GM12878 (cell line): ENCODE data around the gene XAB2. TPM values are rescaled to one million over a fixed set of nuclear protein-coding genes. Genes with fewer than 3 reads are reported as not detected.
A peak's percentile ranks its signal among the peaks of the same experiment; 100 is the strongest.

Source experiments
- ATAC-seq: fragments of 200-7000 bp; cut with Tn5 transposase; 3 replicates; pipeline ENCODE4 v1.9.1; 2020; ENCODE audit warnings: mild to moderate bottlenecking, moderate library complexity
- BruUV-seq: library from RNA; stranded (reverse); fragments of 400-500 nt; replicated peaks from 2 replicates; lab custom pipeline; 2021; lab: Mats Ljungman, UMichigan
- CTCF ChIA-PET: fragments of 300-600 bp; sonication (Branson Sonifier 250); formaldehyde crosslinking; extraction: SDS; loops from one replicate; lab custom pipeline; 2021; ENCODE audit warnings: inconsistent platforms; lab: Yijun Ruan, JAX
- POLR2A ChIA-PET: fragments of 350-600 bp; formaldehyde crosslinking; extraction: SDS; loops from one replicate; lab custom pipeline; 2021; ENCODE audit warnings: inconsistent platforms; lab: Charles Lee
- RAD21 ChIA-PET: fragments of 300-600 bp; sonication (Branson Sonifier 250); formaldehyde crosslinking; loops from one replicate; lab custom pipeline; 2023; ENCODE audit warnings: antibody characterized with exemption; ENCODE audit not compliant: unreplicated experiment; lab: Charles Lee
- SMC1A ChIA-PET: fragments of 300-600 bp; sonication (Branson Sonifier 250); formaldehyde crosslinking; loops from one replicate; lab custom pipeline; 2023; ENCODE audit not compliant: unreplicated experiment, uncharacterized antibody; lab: Charles Lee
- DNase-seq: peaks from one replicate; pipeline ENCODE4 v3.0.0-alpha.2; 2011; ENCODE audit warnings: low read depth, low spot score
- FAIRE-seq: peaks from 3 replicates; lab custom pipeline; 2011; peaks lifted over from hg19 to GRCh38; lab: Jason Lieb, UNC
- H2AFZ ChIP-seq: 2 replicates; pipeline ENCODE4 v1.6.0; 2011; ENCODE audit warnings: low read depth, low read length, control low read depth; ENCODE audit not compliant: control insufficient read depth
- H3K27ac ChIP-seq: 2 replicates; pipeline ENCODE4 v1.5.1; 2011; ENCODE audit warnings: control low read depth; ENCODE audit not compliant: control insufficient read depth, insufficient read depth
- H3K27me3 ChIP-seq, 2 experiments: replicated peaks in 1 of 2; 2 replicates each; pipeline versions ENCODE4 v1.6.0 to v1.6.1; 2011; ENCODE audit warnings: low read length in 1 of 2; ENCODE audit not compliant: control insufficient read depth in 2 of 2, insufficient read depth in 2 of 2
- H3K36me3 ChIP-seq, 2 experiments: 2 replicates each; pipeline ENCODE4 v1.5.1; 2011; ENCODE audit warnings: low read length in 1 of 2; ENCODE audit not compliant: control insufficient read depth in 2 of 2, insufficient read depth in 2 of 2
- H3K4me1 ChIP-seq: 2 replicates; pipeline ENCODE4 v1.6.1; 2011; ENCODE audit warnings: mild to moderate bottlenecking, low read length, moderate library complexity, mixed read lengths; ENCODE audit not compliant: control insufficient read depth, insufficient read depth
- H3K4me2 ChIP-seq: 2 replicates; pipeline ENCODE4 v1.6.0; 2011; ENCODE audit warnings: control low read depth; ENCODE audit not compliant: control insufficient read depth, insufficient read depth
- H3K4me3 ChIP-seq: fragments of 200-600 bp; sonication (generic); 2 replicates; pipeline ENCODE4 v1.5.1; 2016
- H3K79me2 ChIP-seq: 2 replicates; pipeline ENCODE4 v1.6.0; 2011; ENCODE audit warnings: low read length; ENCODE audit not compliant: control insufficient read depth, insufficient read depth
- H3K9ac ChIP-seq: 2 replicates; pipeline ENCODE4 v1.8.0; 2011; ENCODE audit warnings: low read length, control low read depth, mixed read lengths; ENCODE audit not compliant: control insufficient read depth, insufficient read depth
- H3K9me3 ChIP-seq: replicated peaks from 3 replicates; pipeline ENCODE4 v1.5.1; 2011; ENCODE audit warnings: mild to moderate bottlenecking, low read length; ENCODE audit not compliant: control insufficient read depth, insufficient read depth
- H4K20me1 ChIP-seq: 2 replicates; pipeline ENCODE4 v1.6.0; 2011; ENCODE audit not compliant: control insufficient read depth, insufficient read depth
- CBFB ChIP-seq: IDR thresholded peaks from 2 replicates; pipeline ENCODE4 v1.6.1; 2016; ENCODE audit warnings: antibody characterized with exemption, low read depth
- CREB1 ChIP-seq: IDR thresholded peaks from 2 replicates; pipeline ENCODE4 v1.6.1; 2012; ENCODE audit warnings: low read depth, mild to moderate bottlenecking, inconsistent platforms
- DPF2 ChIP-seq: fragments of 450-650 bp; IDR thresholded peaks from 2 replicates; pipeline ENCODE4 v1.6.1; 2017; ENCODE audit warnings: mild to moderate bottlenecking
- EGR1 ChIP-seq, 2 experiments: IDR thresholded peaks; 1 replicate in 1 of 2; 2 replicates in 1 of 2; pipeline ENCODE4 v1.6.1; 2011 to 2012; ENCODE audit warnings: low read depth in 2 of 2, low read length in 2 of 2, borderline replicate concordance in 1 of 2, mild to moderate bottlenecking in 1 of 2, moderate library complexity in 1 of 2
- HCFC1 ChIP-seq: fragments of 150-350 bp; IDR thresholded peaks from 2 replicates; pipeline ENCODE4 v1.6.1; 2014; ENCODE audit warnings: low read length
- IKZF1 ChIP-seq: fragments of 450-650 bp; conservative IDR thresholded peaks from 2 replicates; pipeline ENCODE4 v1.6.1; 2017; ENCODE audit warnings: antibody characterized with exemption, mild to moderate bottlenecking
- KLF5 ChIP-seq: fragments of 450-650 bp; IDR thresholded peaks from 2 replicates; pipeline ENCODE4 v1.6.1; 2014; ENCODE audit warnings: mild to moderate bottlenecking; ENCODE audit not compliant: partially characterized antibody
- MEF2A ChIP-seq: IDR thresholded peaks from 2 replicates; pipeline ENCODE4 v1.6.1; 2011; ENCODE audit warnings: low read depth, mild to moderate bottlenecking, low read length, moderate library complexity; ENCODE audit not compliant: insufficient read depth
- MLLT1 ChIP-seq: fragments of 450-650 bp; IDR thresholded peaks from 2 replicates; pipeline ENCODE4 v1.6.1; 2016; ENCODE audit warnings: mild to moderate bottlenecking
- MTA3 ChIP-seq: IDR thresholded peaks from 2 replicates; pipeline ENCODE4 v1.6.1; 2012; ENCODE audit warnings: low read length, inconsistent platforms, borderline replicate concordance
- MYC ChIP-seq: IDR thresholded peaks from 2 replicates; pipeline ENCODE4 v1.6.1; 2011; ENCODE audit warnings: mild to moderate bottlenecking, low read length, moderate library complexity, inconsistent platforms; ENCODE audit not compliant: insufficient read depth, insufficient replicate concordance, insufficient read length, severe bottlenecking
- NFYA ChIP-seq: IDR thresholded peaks from 2 replicates; pipeline ENCODE4 v1.6.1; 2011; ENCODE audit warnings: low read depth, mild to moderate bottlenecking, low read length, improper control_type of control experiment, borderline replicate concordance
- PKNOX1 ChIP-seq: fragments of 450-650 bp; IDR thresholded peaks from 2 replicates; pipeline ENCODE4 v1.6.1; 2016; ENCODE audit warnings: mild to moderate bottlenecking
- POLR2AphosphoS5 ChIP-seq: IDR thresholded peaks from 2 replicates; pipeline ENCODE4 v1.6.1; 2011; ENCODE audit warnings: mild to moderate bottlenecking, low read length, inconsistent platforms
- SIN3A ChIP-seq: IDR thresholded peaks from 2 replicates; pipeline ENCODE4 v1.6.1; 2012; ENCODE audit warnings: low read depth, low read length, improper control_type of control experiment
- SUPT20H ChIP-seq: IDR thresholded peaks from 2 replicates; pipeline ENCODE4 v1.6.1; 2011; ENCODE audit warnings: low read depth, mild to moderate bottlenecking, low read length, moderate library complexity, borderline replicate concordance; ENCODE audit not compliant: control insufficient read depth
- USF1 ChIP-seq: IDR thresholded peaks from 2 replicates; pipeline ENCODE4 v1.6.1; 2011; ENCODE audit warnings: borderline replicate concordance, low read depth, mild to moderate bottlenecking, moderate library complexity, mixed read lengths, low read length; ENCODE audit not compliant: insufficient read depth; ENCODE audit errors: extremely low read length
- WGBS: methylation state at CpG from one replicate; pipeline ENCODE4 v1.1.6; 2016; ENCODE audit warnings: low lambda C conversion rate; ENCODE audit not compliant: insufficient replicate concordance, insufficient coverage; ENCODE audit errors: missing lambda C conversion rate; 5-methylcytosine and 5-hydroxymethylcytosine counted together
- in situ Hi-C: fragments of 300-500 bp; cut with MboI; formaldehyde crosslinking; loops from 9 replicates; pipeline ENCODE4 v1.14.3; 2018; ENCODE audit warnings: mixed read lengths
- intact Hi-C: fragments of 100-400 bp; cut with micrococcal nuclease; formaldehyde crosslinking; loops from one replicate; pipeline ENCODE4 v1.14.2; 2022; ENCODE audit not compliant: unreplicated experiment
- polyA plus RNA-seq, 11 experiments: library from polyadenylated mRNA; depleted of rRNA in 4 of 11; unstranded in 6 of 11; stranded (reverse) in 5 of 11; fragments of >200 nt; fragmentation: Nextera tagmentation in 4 of 11; fragmentation: Illumina TruSeq in 1 of 11; extraction: Ambion mirVana in 4 of 11; extraction: Trizol in 1 of 11; gene quantifications; 1 replicate in 1 of 11; 2 replicates in 10 of 11; pipeline versions ENCODE4 v1.2.1 to v1.2.3, GENCODE V29; 2011 to 2016; ENCODE audit warnings: inconsistent platforms in 2 of 11, missing spikeins in 2 of 11, low read depth in 1 of 11
- total RNA-seq, 4 experiments: library from RNA; depleted of rRNA in 3 of 4; stranded (reverse); fragments of >200 nt in 3 of 4; fragmentation: Illumina TruSeq in 1 of 4; extraction: Trizol in 1 of 4; gene quantifications; 2 replicates each; pipeline versions ENCODE4 v1.2.1 to v1.2.3, GENCODE V29; 2013 to 2021

XAB2 gene
- total and polyA plus RNA-seq, 10 of the 15 experiments (the other 5 are each of a cell fraction or from before 2014, with no cell fraction given) = 0.34 to 45.1 (median 18.8) TPM

GRCh38 chr19:7636691-7637373 is 7.5 kb upstream of the XAB2 start, which contains the start of gene STXBP2:
STXBP2 (plus strand) TSS chr19:7637110; CDS start chr19:7637150, 40 bp downstream.
- intact Hi-C loops (no loop called here), in situ Hi-C loops (no loop called here)
- ChIA-PET SMC1A (interaction anchor here (1.0 to 1.3 kb wide), 2 partner anchors 29 to 269 kb away, joined by 3 to 4 read pairs; no protein-coding TSS in a partner anchor), CTCF (interaction anchor here (1.7 to 2.2 kb wide), 2 partner anchors 15 to 68 kb away, joined by 7 to 12 read pairs; no protein-coding TSS in a partner anchor), POLR2A (interaction anchor here (0.9 to 1.8 kb wide), 2 partner anchors 22 to 24 kb away, joined by 3 to 6 read pairs; no protein-coding TSS in a partner anchor), RAD21 (interaction anchor here (0.8 to 1.6 kb wide), 5 partner anchors 67 to 292 kb away, joined by 3 to 6 read pairs (median 3); no protein-coding TSS in a partner anchor)
- peaks cover 18% of the 10 kb centered on the region for H3K79me2 ChIP-seq
- H3K27me3 ChIP-seq = no peaks in the 10 kb centered on the region
- H3K9me3 ChIP-seq = no peaks in the 10 kb centered on the region
- peaks cover 14% of the 10 kb centered on the region for H3K4me1 ChIP-seq
- 10% methylated on average over 42 of the region's 61 CpGs for WGBS
- DNase-seq (peak; percentile 35), ATAC-seq (peak; percentile 95), FAIRE-seq (peak; percentile 78)
- H2AFZ ChIP-seq = peak within 1 kb of the TSS; percentile 99
- H3K4me2 ChIP-seq = peak within 1 kb of the TSS; percentile 93
- peak within 1 kb of the TSS; percentile 75 for H3K27ac ChIP-seq
- H3K36me3 ChIP-seq = peaks cover 0 to 7% of the 10 kb centered on the region in 2 experiments; a peak in 1 of 4 replicates
- no TSS peak for BruUV-seq
- H3K9ac ChIP-seq = peak within 1 kb of the TSS; percentile 97
- H3K4me3 ChIP-seq = peak within 1 kb of the TSS; percentile 99
- no peaks in the 10 kb centered on the region for H4K20me1 ChIP-seq
- TF ChIP-seq NFYA (no peak), KLF5 (no peak), PKNOX1 (no peak), CBFB (peak; percentile 55; the same call in 1 of the 2 replicates), POLR2AphosphoS5 (peak; percentile 72; the same call in 1 of the 2 replicates), USF1 (no peak), HCFC1 (peak; percentile 22; the same call in 1 of the 2 replicates), SUPT20H (no peak), CREB1 (peak; percentile 88), MYC (no peak), SIN3A (peak; percentile 52; the same call in 1 of the 2 replicates), IKZF1 (peak; percentile 54), MEF2A (no peak), MLLT1 (peak; percentile 97), DPF2 (no peak), MTA3 (no peak), EGR1 (IDR thresholded peaks at IDR 0.05; ENCODE audit: borderline replicate concordance in 1 of 2, low read depth in 2 of 2, low read length in 2 of 2) (peak in 1 of 2 experiments; percentile 43; a peak in 1 of 3 replicates)
